ENCODE data around the gene TTLL8.

TTLL8 gene

GRCh38 chr22:50060441-50061140 lies 2.5 kb upstream of the TTLL8 start:
- DNase-seq: no peak

GRCh38 chr22:50059881-50060262 lies 1.8 kb upstream of the TTLL8 start:
- no peak for DNase-seq

DNA sequence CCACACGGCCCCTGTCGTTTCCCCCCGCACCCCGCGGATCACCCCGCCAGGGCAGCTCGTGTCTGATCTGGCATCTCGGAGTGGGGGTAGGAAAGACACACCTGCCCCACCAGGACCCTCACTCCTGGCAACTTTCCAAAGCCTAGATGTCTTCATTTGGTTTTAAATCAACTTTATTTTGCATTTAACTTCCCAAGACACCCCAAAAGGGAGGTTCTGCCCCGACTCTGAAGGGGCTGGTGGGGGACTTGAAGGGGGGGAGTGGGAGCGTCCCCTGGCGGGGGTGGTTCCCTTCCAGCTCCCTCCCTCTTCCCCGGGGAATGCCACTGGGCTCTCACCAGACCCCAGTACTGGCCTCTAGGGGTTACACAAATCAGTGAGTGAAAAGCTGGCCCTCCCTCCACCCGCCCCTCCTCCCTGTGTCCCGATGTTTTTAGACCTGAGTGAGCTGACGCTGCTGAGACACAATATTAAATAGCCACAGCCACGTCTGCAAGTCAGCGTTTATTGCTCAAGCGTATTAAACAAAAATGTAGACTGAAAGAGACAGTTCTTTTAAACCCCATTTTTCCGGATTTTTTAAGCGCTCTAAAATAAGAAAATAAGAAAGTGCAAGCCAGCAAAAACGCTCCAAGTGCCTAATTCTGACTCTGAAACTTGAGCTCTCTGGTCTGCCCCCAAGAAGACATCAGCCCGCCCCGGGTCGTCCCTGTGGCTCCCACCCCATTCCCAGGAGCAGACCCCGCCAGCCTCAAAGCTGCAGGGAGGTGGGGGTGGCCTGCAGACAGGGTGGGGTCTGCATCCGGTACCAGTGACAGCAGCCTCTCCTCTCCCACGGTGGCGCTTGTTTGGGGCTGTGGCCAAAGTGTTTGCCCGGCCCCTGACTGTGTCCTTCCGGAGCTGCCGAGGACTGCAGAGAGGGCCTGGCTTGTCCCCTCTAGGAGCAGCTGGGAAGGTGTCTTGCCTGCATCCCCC lies 1.1 kb upstream of the TTLL8 start:
- peak; percentile 67 for DNase-seq

- no peak for DNase-seq
Observed at GRCh38 chr22:50057278-50058060, 629 bp downstream of the TTLL8 start.

DNA sequence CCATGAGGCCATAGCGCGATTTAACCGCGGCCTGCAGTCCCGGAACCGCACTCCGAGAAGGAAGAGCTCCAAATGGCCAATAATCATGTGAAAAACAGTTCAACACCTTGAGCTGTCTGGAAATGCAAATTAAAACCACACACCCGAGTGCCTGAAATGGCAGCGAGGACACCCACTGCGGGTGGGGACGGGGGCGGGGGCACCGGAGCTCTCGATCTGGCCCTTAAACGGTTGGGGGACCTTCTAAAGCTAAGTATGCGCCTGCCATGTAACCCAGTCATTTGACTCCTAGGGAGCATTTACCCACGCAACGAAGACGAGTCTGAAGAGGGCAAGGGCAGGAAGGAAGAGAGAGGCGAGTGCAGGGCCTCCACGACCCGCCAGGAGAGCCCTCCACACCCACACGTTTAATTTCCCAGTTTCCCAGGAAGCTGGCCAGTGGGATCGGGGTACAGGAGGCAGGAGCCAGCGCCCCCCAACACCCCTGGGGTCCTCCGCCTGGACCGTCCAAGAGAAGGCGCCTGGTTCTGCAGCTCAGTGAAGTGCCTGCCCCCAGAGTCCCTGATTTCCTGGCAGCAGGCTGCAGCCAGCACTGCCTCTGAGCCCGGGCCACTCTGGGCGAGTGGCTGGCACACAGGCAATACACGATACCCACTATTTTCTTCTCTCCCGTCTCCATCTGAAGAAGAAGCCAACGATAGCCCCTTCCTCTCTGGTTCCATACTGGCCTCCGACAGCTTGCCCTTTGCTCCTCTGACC lies 1.7 kb downstream of the TTLL8 start:
- no peak for DNase-seq

DNA sequence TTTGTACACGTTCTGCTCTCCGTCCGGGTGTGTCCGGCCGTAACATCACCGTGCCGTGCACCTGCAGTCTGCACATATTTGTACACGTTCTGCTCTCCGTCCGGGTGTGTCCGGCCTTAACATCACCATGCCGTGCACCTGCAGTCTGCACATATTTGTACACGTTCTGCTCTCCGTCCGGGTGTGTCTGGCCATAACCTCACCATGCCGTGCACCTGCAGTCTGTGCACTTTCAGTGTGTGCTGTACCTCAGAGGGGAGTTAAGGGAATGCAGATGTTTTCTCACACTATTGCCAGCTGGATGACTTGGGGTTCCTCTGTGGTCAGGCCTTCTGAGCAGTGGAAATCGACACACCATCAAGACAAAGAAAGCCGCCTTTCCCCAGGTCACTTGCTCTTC lies 4.2 kb downstream of the TTLL8 start:
- DNase-seq: no peak

DNA sequence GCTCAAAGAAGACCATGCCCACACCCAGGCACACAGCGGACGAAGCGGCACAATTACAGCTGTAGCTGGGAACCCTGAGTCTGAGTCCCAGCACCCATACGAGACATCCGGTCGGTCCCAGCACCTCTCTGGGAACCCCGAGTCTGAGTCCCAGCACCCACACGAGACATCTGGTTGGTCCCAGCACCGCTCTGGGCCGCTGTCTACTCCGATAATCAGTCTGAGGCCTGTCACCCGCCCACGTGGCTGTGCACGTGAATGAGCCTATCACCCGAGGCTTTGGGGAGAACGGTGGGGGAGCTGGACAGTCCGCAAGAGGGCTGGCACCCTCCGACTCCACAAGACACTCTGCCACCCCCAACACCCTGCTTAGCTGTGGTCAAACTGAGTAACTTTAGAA lies 6.2 kb downstream of the TTLL8 start:
- DNase-seq: no peak

GRCh38 chr22:50049299-50050195 lies 8.6 kb downstream of the TTLL8 start:
- DNase-seq: peak; percentile 17

DNA sequence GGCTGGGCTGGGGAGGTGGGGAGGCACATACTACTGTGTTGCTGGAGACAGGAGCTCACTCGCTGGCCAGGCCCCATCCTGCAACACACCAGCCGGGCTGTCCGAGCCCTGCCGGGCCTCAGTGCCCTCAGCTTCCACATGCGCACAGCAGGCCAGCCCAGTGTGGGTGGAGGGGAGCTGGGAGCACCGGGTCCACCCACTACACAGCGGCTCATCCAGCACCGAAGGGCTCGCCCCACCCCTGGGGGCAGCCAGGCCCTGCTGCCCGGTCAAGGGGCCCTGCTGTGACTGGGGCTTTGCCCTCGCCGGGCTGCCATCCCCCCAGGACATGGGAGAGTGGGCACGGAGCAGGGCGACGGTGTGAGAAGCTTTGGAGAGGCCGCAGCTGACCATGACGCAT lies 9.3 kb downstream of the TTLL8 start:
- DNase-seq: no peak

GRCh38 chr22:50048061-50048765 lies 9.9 kb downstream of the TTLL8 start:
- DNase-seq: peak; percentile 56

DNA sequence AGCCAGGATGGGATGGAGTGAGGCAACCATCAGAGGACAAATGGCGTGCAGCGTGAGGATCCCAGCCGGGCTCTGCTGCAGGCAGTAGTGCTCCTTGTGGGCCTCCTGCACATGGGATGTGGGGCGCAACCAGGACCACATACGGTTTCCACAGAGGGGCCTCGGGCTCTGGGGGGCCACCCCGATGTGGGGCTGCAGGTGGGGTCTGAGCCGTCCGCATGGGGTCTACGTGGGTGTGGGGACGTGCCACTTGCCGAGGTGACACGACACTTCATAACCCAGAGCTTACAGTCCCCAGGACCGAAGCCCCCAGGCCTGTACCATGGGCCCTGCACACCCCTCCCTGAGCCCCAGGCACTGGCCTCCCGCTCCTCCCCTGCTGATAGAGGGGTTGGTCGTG lies 10.8 kb downstream of the TTLL8 start:
- DNase-seq: no peak

GRCh38 chr22:50046481-50047245 lies 11.4 kb downstream of the TTLL8 start:
- no peak for DNase-seq

GRCh38 chr22:50046019-50046415 lies 12.1 kb downstream of the TTLL8 start:
- no peak for DNase-seq

GRCh38 chr22:50045211-50046018 lies 12.7 kb downstream of the TTLL8 start:
- DNase-seq: no peak

- DNase-seq: no peak
Observed at GRCh38 chr22:50044485-50045118, 13.5 kb downstream of the TTLL8 start.

DNA sequence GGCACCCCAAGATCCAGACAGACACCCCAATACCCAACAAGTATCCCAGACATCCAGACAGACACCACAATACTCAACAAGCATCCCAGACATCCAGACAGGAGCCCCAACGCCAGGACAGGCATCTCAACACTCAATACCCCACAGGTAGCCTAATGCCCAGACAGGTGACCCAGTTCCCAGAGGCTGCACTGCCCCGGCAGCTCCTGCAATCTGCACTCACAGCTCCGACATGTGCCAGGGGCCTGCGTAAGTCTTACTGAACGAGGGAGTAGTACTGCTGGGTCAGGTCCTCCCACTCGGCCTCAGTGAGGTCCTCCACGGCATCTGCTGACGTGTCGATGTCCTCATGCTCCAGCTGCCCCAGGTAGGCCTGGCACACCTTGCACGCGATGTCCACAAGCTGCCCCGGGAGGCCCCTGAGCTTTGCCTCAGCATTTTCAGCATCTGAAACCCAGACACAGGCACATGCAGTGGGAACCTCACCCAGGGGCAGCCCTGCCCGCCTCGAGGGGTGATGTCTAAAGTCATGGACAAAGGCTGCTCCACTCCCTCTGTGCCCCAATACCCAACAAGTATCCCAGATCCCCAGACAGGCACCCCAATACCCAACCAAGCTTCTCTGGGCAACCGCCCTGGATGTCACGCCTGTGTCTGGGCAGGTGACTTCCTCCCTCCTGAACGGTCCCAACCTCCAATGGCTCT lies 16.6 kb downstream of the TTLL8 start:
- DNase-seq: no peak

DNA sequence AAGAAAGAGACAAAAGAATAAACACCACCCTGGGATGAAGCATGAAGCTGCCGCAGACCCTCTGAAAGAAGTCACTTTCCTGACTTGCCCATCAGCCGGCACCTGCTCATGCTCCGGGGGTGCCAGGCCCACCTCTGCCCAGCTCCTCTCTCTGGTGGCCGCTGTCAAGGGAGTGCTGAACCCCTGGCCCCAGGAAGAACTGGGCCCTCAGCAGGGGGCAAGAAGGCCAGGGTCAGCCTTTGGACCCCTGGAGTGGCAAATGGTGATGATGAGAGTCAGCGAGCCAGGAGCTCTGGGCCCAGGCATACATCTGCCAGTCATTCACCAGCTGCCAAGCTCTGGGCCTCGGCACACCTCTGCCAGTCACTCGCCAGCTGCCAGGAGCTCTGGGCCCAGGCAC lies 17.4 kb downstream of the TTLL8 start:
- no peak for DNase-seq

Data from femur (tissue), 1 donor.